SJCRH30 (cell line): ENCODE data around the gene APBB2. TPM values are rescaled to one million over a fixed set of nuclear protein-coding genes. Genes with fewer than 3 reads are reported as not detected.
A peak's percentile ranks its signal among the peaks of the same experiment; 100 is the strongest.

Experiments
- DNase-seq, 2 experiments: peaks; one replicate each; pipeline ENCODE4 v3.0.0-alpha.2; 2015 to 2020
- H3K27ac ChIP-seq: fragments of 250-450 bp; sonication (Bioruptor Pico); 2 replicates; pipeline ENCODE4 v1.5.1; 2020; ENCODE audit warnings: mild to moderate bottlenecking, moderate library complexity
- H3K27me3 ChIP-seq: fragments of 250-450 bp; sonication (Bioruptor Pico); 2 replicates; pipeline ENCODE4 v1.5.1; 2020; ENCODE audit warnings: mild to moderate bottlenecking, moderate library complexity
- H3K36me3 ChIP-seq: fragments of 250-450 bp; sonication (Bioruptor Pico); 2 replicates; pipeline ENCODE4 v1.5.1; 2020; ENCODE audit warnings: mild to moderate bottlenecking, moderate library complexity
- H3K4me1 ChIP-seq: fragments of 250-450 bp; sonication (Bioruptor Pico); 2 replicates; pipeline ENCODE4 v1.5.1; 2020; ENCODE audit warnings: mild to moderate bottlenecking, moderate library complexity
- H3K4me3 ChIP-seq: fragments of 250-450 bp; sonication (Bioruptor Pico); 2 replicates; pipeline ENCODE4 v1.5.1; 2020; ENCODE audit warnings: mild to moderate bottlenecking, moderate library complexity
- H3K9me3 ChIP-seq: fragments of 250-450 bp; sonication (Bioruptor Pico); replicated peaks from 2 replicates; pipeline ENCODE4 v1.5.1; 2020; ENCODE audit warnings: mild to moderate bottlenecking, moderate library complexity
- total RNA-seq: library from RNA; depleted of rRNA; stranded (reverse); fragments of >200 nt; shearing (Covaris generic); gene quantifications from 2 replicates; pipeline ENCODE4 v1.2.3, GENCODE V29; 2014

The APBB2 gene
- total RNA-seq, 1 experiment from 2014 or later, result 89.7 TPM

GRCh38 chr4:40842725-40843423, 371.5 kb downstream of the APBB2 start:
- Histone ChIP-seq H3K4me3 (no peak overlapping the region), H3K9me3 (no peaks in the 10 kb centered on the region), H3K27ac (no peak overlapping the region), H3K36me3 (no peaks in the 10 kb centered on the region), H3K4me1 (0 out of 2 replicates have a peak, but pooled peaks cover 2% of the 10 kb centered on the region), H3K27me3 (no peaks in the 10 kb centered on the region)
- peak in 1 of 2 experiments; percentile 19 for DNase-seq

GRCh38 chr4:40842318-40842717, 372.0 kb downstream of the APBB2 start:
- no peaks in the 10 kb centered on the region for H3K27me3 ChIP-seq
- H3K4me3 ChIP-seq, result no peak overlapping the region
- no peaks in the 10 kb centered on the region for H3K36me3 ChIP-seq
- H3K27ac ChIP-seq, result no peak overlapping the region
- 0 out of 2 replicates have a peak, but pooled peaks cover 2% of the 10 kb centered on the region for H3K4me1 ChIP-seq
- H3K9me3 ChIP-seq, result no peaks in the 10 kb centered on the region
- DNase-seq, result no peak

GRCh38 chr4:40840985-40841571, 373.3 kb downstream of the APBB2 start:
- H3K27ac ChIP-seq, result no peak overlapping the region
- H3K27me3 ChIP-seq, result no peaks in the 10 kb centered on the region
- DNase-seq, result peak; percentile 82 to 90

GRCh38 chr4:40840255-40840984, 373.9 kb downstream of the APBB2 start:
- H3K27ac ChIP-seq, result no peak overlapping the region
- no peaks in the 10 kb centered on the region for H3K36me3 ChIP-seq
- 0 out of 2 replicates have a peak, but pooled peaks cover 2% of the 10 kb centered on the region for H3K4me1 ChIP-seq
- no peaks in the 10 kb centered on the region for H3K9me3 ChIP-seq
- H3K27me3 ChIP-seq, result no peaks in the 10 kb centered on the region
- H3K4me3 ChIP-seq, result no peak overlapping the region
- DNase-seq, result no peak

More at GRCh38 chr4:40840985-40841571, 373.3 kb downstream of the APBB2 start:
- Histone ChIP-seq H3K4me3 (no peak overlapping the region), H3K9me3 (no peaks in the 10 kb centered on the region), H3K4me1 (0 out of 2 replicates have a peak, but pooled peaks cover 2% of the 10 kb centered on the region), H3K36me3 (no peaks in the 10 kb centered on the region)

GRCh38 chr4:40838742-40839141, 375.6 kb downstream of the APBB2 start:
- no peak overlapping the region for H3K27ac ChIP-seq
- H3K4me3 ChIP-seq, result no peak overlapping the region
- DNase-seq, result no peak
- H3K27me3 ChIP-seq, result no peaks in the 10 kb centered on the region
- H3K4me1 ChIP-seq, result 0 out of 2 replicates have a peak, but pooled peaks cover 2% of the 10 kb centered on the region
- no peaks in the 10 kb centered on the region for H3K36me3 ChIP-seq
- H3K9me3 ChIP-seq, result no peaks in the 10 kb centered on the region

- Histone ChIP-seq H3K27ac (no peak overlapping the region), H3K4me3 (no peak overlapping the region), H3K36me3 (no peaks in the 10 kb centered on the region), H3K4me1 (0 out of 2 replicates have a peak, but pooled peaks cover 2% of the 10 kb centered on the region), H3K27me3 (no peaks in the 10 kb centered on the region), H3K9me3 (no peaks in the 10 kb centered on the region)
- no peak for DNase-seq
These were observed 377.1 kb downstream of the APBB2 start for GRCh38 chr4:40837094-40837870.

GRCh38 chr4:40833212-40833611, 381.1 kb downstream of the APBB2 start:
- no peak for DNase-seq
- Histone ChIP-seq H3K36me3 (peaks cover 7% of the 10 kb centered on the region; the same call in 1 of the 2 replicates), H3K4me3 (no peak overlapping the region), H3K27ac (no peak overlapping the region), H3K9me3 (no peaks in the 10 kb centered on the region), H3K4me1 (no peaks in the 10 kb centered on the region), H3K27me3 (no peaks in the 10 kb centered on the region)

- Histone ChIP-seq H3K9me3 (no peaks in the 10 kb centered on the region), H3K4me1 (no peaks in the 10 kb centered on the region), H3K27me3 (no peaks in the 10 kb centered on the region), H3K4me3 (no peak overlapping the region), H3K27ac (no peak overlapping the region), H3K36me3 (peaks cover 7% of the 10 kb centered on the region; the same call in 1 of the 2 replicates)
- DNase-seq, result no peak
These were observed 382.2 kb downstream of the APBB2 start for GRCh38 chr4:40832175-40832574.

- H3K27ac ChIP-seq, result no peak overlapping the region
- no peak for DNase-seq
- peaks cover 10% of the 10 kb centered on the region; the same call in 1 of the 2 replicates for H3K36me3 ChIP-seq
- H3K9me3 ChIP-seq, result no peaks in the 10 kb centered on the region
- no peaks in the 10 kb centered on the region for H3K4me1 ChIP-seq
- H3K27me3 ChIP-seq, result no peaks in the 10 kb centered on the region
- H3K4me3 ChIP-seq, result no peak overlapping the region
These were observed 383.0 kb downstream of the APBB2 start for GRCh38 chr4:40831146-40831907.

- Histone ChIP-seq H3K4me1 (no peaks in the 10 kb centered on the region), H3K27me3 (no peaks in the 10 kb centered on the region), H3K4me3 (no peak overlapping the region), H3K36me3 (peaks cover 21% of the 10 kb centered on the region), H3K9me3 (no peaks in the 10 kb centered on the region), H3K27ac (no peak overlapping the region)
- DNase-seq, result no peak
These were observed 384.8 kb downstream of the APBB2 start for GRCh38 chr4:40829586-40829985.

GRCh38 chr4:40828661-40829060, 385.7 kb downstream of the APBB2 start:
- no peaks in the 10 kb centered on the region for H3K4me1 ChIP-seq
- H3K27ac ChIP-seq, result no peak overlapping the region
- no peak for DNase-seq
- H3K4me3 ChIP-seq, result no peak overlapping the region
- no peaks in the 10 kb centered on the region for H3K9me3 ChIP-seq
- H3K36me3 ChIP-seq, result peaks cover 24% of the 10 kb centered on the region
- no peaks in the 10 kb centered on the region for H3K27me3 ChIP-seq

GRCh38 chr4:40827758-40828157, 386.6 kb downstream of the APBB2 start:
- Histone ChIP-seq H3K9me3 (no peaks in the 10 kb centered on the region), H3K4me1 (no peaks in the 10 kb centered on the region), H3K27ac (no peak overlapping the region), H3K36me3 (peaks cover 24% of the 10 kb centered on the region), H3K27me3 (no peaks in the 10 kb centered on the region), H3K4me3 (no peak overlapping the region)
- DNase-seq, result no peak

GRCh38 chr4:40826821-40827220, 387.5 kb downstream of the APBB2 start:
- DNase-seq, result no peak
- no peak overlapping the region for H3K4me3 ChIP-seq
- H3K9me3 ChIP-seq, result no peaks in the 10 kb centered on the region
- no peaks in the 10 kb centered on the region for H3K4me1 ChIP-seq
- no peak overlapping the region for H3K27ac ChIP-seq
- H3K36me3 ChIP-seq, result peaks cover 24% of the 10 kb centered on the region
- no peaks in the 10 kb centered on the region for H3K27me3 ChIP-seq
